Activated naive CD4-positive, alpha-beta T cell treated with anti-CD3 and anti-CD28 coated beads, Interleukin-2, amount 50 U/mL, for 24 hours (primary cell): ENCODE results near the gene PDE6H.

Experiments
- H3K27ac Mint-ChIP-seq: one replicate; pipeline ENCODE4 v1.8.0; 2021; ENCODE audit warnings: mild to moderate bottlenecking, mixed read lengths
- H3K27me3 Mint-ChIP-seq: one replicate; pipeline ENCODE4 v1.8.0; 2021; ENCODE audit warnings: mixed read lengths
- H3K36me3 Mint-ChIP-seq: one replicate; pipeline ENCODE4 v1.8.0; 2021; ENCODE audit warnings: mixed read lengths
- H3K4me1 Mint-ChIP-seq: one replicate; pipeline ENCODE4 v1.8.0; 2021; ENCODE audit warnings: mixed read lengths
- H3K4me3 Mint-ChIP-seq: one replicate; pipeline ENCODE4 v1.8.0; 2021; ENCODE audit warnings: mild to moderate bottlenecking, mixed read lengths
- H3K9me3 Mint-ChIP-seq: one replicate; pipeline ENCODE4 v1.8.0; 2021; ENCODE audit warnings: mixed read lengths

Gene PDE6H

GRCh38 chr12:14982562-14982961 lies 9.7 kb downstream of the PDE6H start:
- Mint-ChIP-seq H3K27me3 (no peaks in the 10 kb centered on the region), H3K4me1 (peaks cover 87% of the 10 kb centered on the region), H3K9me3 (no peaks in the 10 kb centered on the region), H3K27ac (no peak overlapping the region), H3K36me3 (no peaks in the 10 kb centered on the region), H3K4me3 (peak overlapping the region; percentile 11)

- Mint-ChIP-seq H3K9me3 (no peaks in the 10 kb centered on the region), H3K27ac (no peak overlapping the region), H3K27me3 (no peaks in the 10 kb centered on the region), H3K4me1 (peaks cover 83% of the 10 kb centered on the region), H3K36me3 (no peaks in the 10 kb centered on the region), H3K4me3 (no peak overlapping the region)
Measured at GRCh38 chr12:14982991-14983390, 10.1 kb downstream of the PDE6H start.

DNA sequence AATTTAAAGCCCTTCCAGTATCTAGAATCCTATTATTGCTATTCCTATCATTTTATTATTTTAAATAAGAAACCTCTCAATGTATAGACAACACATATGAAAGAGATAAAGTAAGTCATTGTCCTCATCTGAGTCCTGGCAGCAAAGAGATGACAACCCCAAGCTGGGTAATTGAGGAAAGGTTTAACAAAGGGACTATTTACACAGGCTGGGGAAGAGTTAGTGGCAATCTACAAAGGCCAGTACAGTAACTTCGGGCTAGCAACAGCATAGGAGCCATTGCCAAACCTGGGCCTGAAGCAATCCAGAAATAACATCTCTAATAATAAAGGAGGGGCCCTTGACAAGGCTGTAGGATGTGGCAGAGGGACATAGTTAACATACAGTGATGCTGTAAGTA lies 11.2 kb downstream of the PDE6H start:
- H3K27me3 Mint-ChIP-seq: no peaks in the 10 kb centered on the region
- peaks cover 72% of the 10 kb centered on the region for H3K4me1 Mint-ChIP-seq
- no peak overlapping the region for H3K4me3 Mint-ChIP-seq
- H3K27ac Mint-ChIP-seq: no peak overlapping the region
- H3K36me3 Mint-ChIP-seq: no peaks in the 10 kb centered on the region
- no peaks in the 10 kb centered on the region for H3K9me3 Mint-ChIP-seq

DNA sequence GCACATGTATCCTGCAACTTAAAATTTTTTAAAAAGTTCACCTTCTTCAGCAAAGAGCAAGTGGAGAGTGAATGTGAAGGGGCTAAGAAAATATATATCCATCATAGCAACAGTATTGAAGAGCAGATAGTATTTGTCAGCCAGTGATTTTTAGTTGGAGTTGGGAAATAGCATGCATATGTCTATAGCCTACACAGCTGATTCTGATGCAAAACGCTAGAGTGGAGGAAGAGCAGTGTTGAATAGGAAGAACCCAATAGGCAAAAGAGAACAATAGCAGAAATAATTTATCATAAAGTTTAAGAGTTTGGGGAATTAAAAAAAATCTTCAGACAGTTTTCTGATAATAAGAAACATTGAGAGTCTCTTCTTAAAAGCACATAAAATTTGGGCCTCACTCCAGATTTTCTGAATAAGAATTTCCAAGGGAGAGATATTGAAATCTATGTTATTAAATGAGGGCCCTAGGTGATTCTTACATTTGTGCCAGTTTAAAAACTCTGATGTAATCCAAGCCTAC lies 12.0 kb downstream of the PDE6H start:
- Mint-ChIP-seq H3K36me3 (no peaks in the 10 kb centered on the region), H3K9me3 (no peaks in the 10 kb centered on the region), H3K4me3 (no peak overlapping the region), H3K27ac (no peak overlapping the region), H3K4me1 (peaks cover 64% of the 10 kb centered on the region), H3K27me3 (no peaks in the 10 kb centered on the region)

GRCh38 chr12:14986449-14986848 lies 13.6 kb downstream of the PDE6H start:
- Mint-ChIP-seq H3K9me3 (no peaks in the 10 kb centered on the region), H3K4me3 (no peak overlapping the region), H3K27me3 (no peaks in the 10 kb centered on the region), H3K27ac (no peak overlapping the region), H3K36me3 (no peaks in the 10 kb centered on the region), H3K4me1 (peaks cover 48% of the 10 kb centered on the region)

DNA sequence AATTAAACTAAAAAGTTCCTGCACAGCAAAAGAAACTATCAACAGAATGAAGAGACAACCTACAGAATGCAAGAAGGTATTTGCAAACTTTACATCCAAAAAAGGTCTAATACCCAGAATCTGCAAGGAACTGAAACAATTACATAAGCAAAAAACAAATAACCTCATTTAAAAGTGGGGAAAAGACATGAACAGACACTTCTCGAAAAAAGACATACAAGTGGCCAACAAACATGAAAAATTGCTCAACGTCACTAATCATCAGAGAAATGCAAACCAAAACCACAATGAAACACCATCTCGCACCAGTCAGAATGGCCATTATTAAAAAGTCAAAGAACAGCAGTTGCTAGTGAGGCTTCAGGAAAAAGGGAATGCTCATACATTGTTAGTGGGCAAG lies 15.2 kb downstream of the PDE6H start:
- no peak overlapping the region for H3K27ac Mint-ChIP-seq

GRCh38 chr12:14989790-14990189 lies 16.9 kb downstream of the PDE6H start:
- H3K4me3 Mint-ChIP-seq: no peak overlapping the region

More for the DNA sequence above, 15.2 kb downstream of the PDE6H start:
- no peaks in the 10 kb centered on the region for H3K27me3 Mint-ChIP-seq
- H3K4me1 Mint-ChIP-seq: peaks cover 39% of the 10 kb centered on the region
- H3K36me3 Mint-ChIP-seq: no peaks in the 10 kb centered on the region
- no peaks in the 10 kb centered on the region for H3K9me3 Mint-ChIP-seq
- no peak overlapping the region for H3K4me3 Mint-ChIP-seq

GRCh38 chr12:14991069-14991468 lies 18.2 kb downstream of the PDE6H start:
- Mint-ChIP-seq H3K27ac (no peak overlapping the region), H3K4me3 (no peak overlapping the region), H3K36me3 (no peaks in the 10 kb centered on the region), H3K4me1 (peaks cover 40% of the 10 kb centered on the region), H3K27me3 (no peaks in the 10 kb centered on the region), H3K9me3 (no peaks in the 10 kb centered on the region)

More at GRCh38 chr12:14989790-14990189, 16.9 kb downstream of the PDE6H start:
- no peaks in the 10 kb centered on the region for H3K27me3 Mint-ChIP-seq
- H3K36me3 Mint-ChIP-seq: no peaks in the 10 kb centered on the region
- H3K9me3 Mint-ChIP-seq: no peaks in the 10 kb centered on the region
- H3K4me1 Mint-ChIP-seq: peaks cover 41% of the 10 kb centered on the region
- no peak overlapping the region for H3K27ac Mint-ChIP-seq

GRCh38 chr12:14992673-14993072 lies 19.8 kb downstream of the PDE6H start:
- H3K27me3 Mint-ChIP-seq: no peaks in the 10 kb centered on the region
- peaks cover 29% of the 10 kb centered on the region for H3K4me1 Mint-ChIP-seq
- no peaks in the 10 kb centered on the region for H3K36me3 Mint-ChIP-seq
- H3K27ac Mint-ChIP-seq: no peak overlapping the region
- H3K9me3 Mint-ChIP-seq: no peaks in the 10 kb centered on the region
- no peak overlapping the region for H3K4me3 Mint-ChIP-seq

- Mint-ChIP-seq H3K4me3 (no peak overlapping the region), H3K36me3 (no peaks in the 10 kb centered on the region), H3K27ac (no peak overlapping the region), H3K4me1 (peaks cover 29% of the 10 kb centered on the region), H3K9me3 (no peaks in the 10 kb centered on the region), H3K27me3 (no peaks in the 10 kb centered on the region)
Measured at GRCh38 chr12:14993117-14993516, 20.3 kb downstream of the PDE6H start.

DNA sequence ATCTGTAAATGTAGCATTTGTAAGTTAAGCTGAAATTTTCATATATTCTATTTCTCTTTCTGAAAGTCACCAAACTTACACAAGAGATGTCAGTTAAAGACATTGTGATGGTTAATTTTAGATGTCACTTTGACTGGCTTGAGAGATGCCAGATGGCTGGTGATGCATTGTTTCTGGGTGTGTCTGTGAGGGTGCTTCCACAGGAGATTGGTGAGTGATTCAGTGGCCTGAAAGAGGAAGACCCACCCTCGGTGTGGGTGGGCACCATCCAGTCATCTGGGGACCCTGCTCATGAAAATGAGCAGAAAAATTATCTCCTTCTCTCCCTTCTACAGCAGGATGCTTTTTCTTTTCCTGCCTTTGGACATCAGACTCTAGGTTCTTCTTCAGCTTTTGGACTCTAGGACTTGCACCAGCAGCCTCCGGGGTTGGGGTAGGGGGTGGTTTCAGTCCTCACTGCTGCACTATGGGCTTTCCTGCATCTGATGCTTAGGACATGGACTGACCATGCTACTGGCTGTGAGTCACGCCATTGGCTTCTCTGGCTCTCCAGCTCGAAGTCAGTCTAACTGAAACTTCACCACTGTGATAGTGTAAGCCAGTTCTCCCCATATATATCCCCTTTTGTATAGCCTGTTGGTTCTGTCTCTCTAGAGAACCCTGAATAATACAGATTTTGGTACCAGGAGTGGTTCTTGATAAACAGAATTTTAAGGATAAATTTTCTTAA lies 20.9 kb downstream of the PDE6H start:
- Mint-ChIP-seq H3K4me1 (peaks cover 29% of the 10 kb centered on the region), H3K36me3 (no peaks in the 10 kb centered on the region), H3K9me3 (no peaks in the 10 kb centered on the region), H3K27me3 (no peaks in the 10 kb centered on the region), H3K27ac (no peak overlapping the region), H3K4me3 (no peak overlapping the region)

DNA sequence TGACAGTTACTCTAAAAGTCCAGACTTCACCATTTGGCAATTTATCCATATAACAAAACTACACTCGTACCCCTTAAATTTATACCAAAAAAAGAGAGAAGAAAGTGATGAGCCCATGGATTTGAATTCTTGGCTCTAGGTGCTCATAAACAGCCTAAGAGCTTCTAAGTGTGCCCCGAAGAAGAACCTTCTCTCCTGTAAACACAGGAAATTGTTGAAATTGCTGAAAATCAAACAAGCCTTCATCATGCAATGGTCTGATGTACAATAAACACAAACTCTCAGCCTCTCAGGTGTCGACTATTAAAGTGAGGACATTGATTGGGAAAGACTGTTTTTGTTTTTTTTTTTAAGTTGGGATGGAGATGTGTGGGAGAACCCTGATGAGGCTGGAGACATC lies 21.8 kb downstream of the PDE6H start:
- no peaks in the 10 kb centered on the region for H3K36me3 Mint-ChIP-seq
- H3K9me3 Mint-ChIP-seq: no peaks in the 10 kb centered on the region
- no peaks in the 10 kb centered on the region for H3K27me3 Mint-ChIP-seq
- H3K27ac Mint-ChIP-seq: peak overlapping the region; percentile 81
- peak overlapping the region; percentile 50 for H3K4me3 Mint-ChIP-seq
- H3K4me1 Mint-ChIP-seq: peaks cover 29% of the 10 kb centered on the region

GRCh38 chr12:14995583-14996425 lies 23.0 kb downstream of the PDE6H start:
- H3K9me3 Mint-ChIP-seq: no peaks in the 10 kb centered on the region
- no peaks in the 10 kb centered on the region for H3K36me3 Mint-ChIP-seq
- peaks cover 29% of the 10 kb centered on the region for H3K4me1 Mint-ChIP-seq
- peak overlapping the region; percentile 49 for H3K27ac Mint-ChIP-seq
- H3K4me3 Mint-ChIP-seq: no peak overlapping the region
- no peaks in the 10 kb centered on the region for H3K27me3 Mint-ChIP-seq

GRCh38 chr12:14997998-14998397 lies 25.2 kb downstream of the PDE6H start:
- Mint-ChIP-seq H3K27ac (no peak overlapping the region), H3K9me3 (no peaks in the 10 kb centered on the region), H3K4me3 (no peak overlapping the region), H3K27me3 (no peaks in the 10 kb centered on the region), H3K4me1 (peaks cover 28% of the 10 kb centered on the region), H3K36me3 (no peaks in the 10 kb centered on the region)

- Mint-ChIP-seq H3K27me3 (no peaks in the 10 kb centered on the region), H3K9me3 (no peaks in the 10 kb centered on the region), H3K36me3 (no peaks in the 10 kb centered on the region), H3K4me1 (peaks cover 17% of the 10 kb centered on the region), H3K27ac (no peak overlapping the region), H3K4me3 (no peak overlapping the region)
Measured at GRCh38 chr12:14999021-14999694, 26.3 kb downstream of the PDE6H start.
